IPS DF 6.9 (cell line): Measurements from ENCODE around the gene DOK1.
A peak's percentile ranks its signal among the peaks of the same experiment; 100 is the strongest.

Experiments
- DNase-seq: peaks from one replicate; pipeline ENCODE4 v3.0.0-alpha.2; 2013; ENCODE audit warnings: low read depth, low spot score
- H3K27ac ChIP-seq: one replicate; pipeline ENCODE4 v1.5.1; 2013; ENCODE audit warnings: low read length, control low read depth
- H3K27me3 ChIP-seq: 2 replicates; pipeline ENCODE4 v1.6.1; 2013; ENCODE audit warnings: mild to moderate bottlenecking, low read length; ENCODE audit not compliant: control insufficient read depth, insufficient read depth
- H3K36me3 ChIP-seq: 2 replicates; pipeline ENCODE4 v1.6.1; 2013; ENCODE audit warnings: low read length; ENCODE audit not compliant: control insufficient read depth, insufficient read depth
- H3K4me1 ChIP-seq: 2 replicates; pipeline ENCODE4 v1.6.1; 2013; ENCODE audit warnings: low read length; ENCODE audit not compliant: control insufficient read depth, insufficient read depth
- H3K4me3 ChIP-seq: 2 replicates; pipeline ENCODE4 v1.5.1; 2013; ENCODE audit warnings: mild to moderate bottlenecking, low read length
- H3K9me3 ChIP-seq: 2 replicates; pipeline ENCODE4 v1.6.1; 2013; ENCODE audit warnings: low read length, inconsistent platforms; ENCODE audit not compliant: control insufficient read depth, insufficient read depth
- WGBS: extraction: QIAGEN DNeasy Blood & Tissue Kit; methylation state at CpG from one replicate; pipeline ENCODE4 v1.1.7; 2013; ENCODE audit warnings: mixed read lengths, missing lambda C conversion rate; ENCODE audit not compliant: insufficient read length, insufficient coverage; 5-methylcytosine and 5-hydroxymethylcytosine counted together

The DOK1 gene

GRCh38 chr2:74514368-74515270, 39.9 kb upstream of the DOK1 start, which contains the start of gene TLX2:
Gene TLX2 (plus strand): TSS chr2:74514450. CDS start chr2:74514807, 357 bp downstream.
- no peak for DNase-seq
- no peaks in the 10 kb centered on the region for H3K36me3 ChIP-seq
- H3K9me3 ChIP-seq, result no peaks in the 10 kb centered on the region
- peaks cover 9% of the 10 kb centered on the region for H3K4me1 ChIP-seq
- peak within 1 kb of the TSS; percentile 16; the same call in 1 of the 2 replicates for H3K4me3 ChIP-seq
- no peak within 1 kb of the TSS for H3K27ac ChIP-seq
- peaks cover 81% of the 10 kb centered on the region for H3K27me3 ChIP-seq
- no CpG with 5 or more reads among the region's 82 CpGs for WGBS

GRCh38 chr2:74515271-74515980, 39.1 kb upstream of the DOK1 start:
- Histone ChIP-seq H3K27ac (no peak overlapping the region), H3K4me1 (peaks cover 9% of the 10 kb centered on the region), H3K27me3 (peaks cover 73% of the 10 kb centered on the region), H3K36me3 (no peaks in the 10 kb centered on the region), H3K4me3 (peak overlapping the region; percentile 21; the same call in 1 of the 2 replicates), H3K9me3 (no peaks in the 10 kb centered on the region)
- no CpG with 5 or more reads among the region's 60 CpGs for WGBS
- DNase-seq, result no peak

- no peaks in the 10 kb centered on the region for H3K36me3 ChIP-seq
- H3K27ac ChIP-seq, result no peak overlapping the region
- peaks cover 68% of the 10 kb centered on the region for H3K27me3 ChIP-seq
- no peaks in the 10 kb centered on the region for H3K9me3 ChIP-seq
- no peak for DNase-seq
- peak overlapping the region; percentile 21; the same call in 1 of the 2 replicates for H3K4me3 ChIP-seq
- no CpG with 5 or more reads among the region's 72 CpGs for WGBS
- peaks cover 9% of the 10 kb centered on the region for H3K4me1 ChIP-seq
Observed at GRCh38 chr2:74515981-74516633, 38.4 kb upstream of the DOK1 start.

GRCh38 chr2:74516650-74517049, 37.9 kb upstream of the DOK1 start:
- H3K4me1 ChIP-seq, result peaks cover 9% of the 10 kb centered on the region
- no peak overlapping the region for H3K4me3 ChIP-seq
- DNase-seq, result no peak
- H3K27ac ChIP-seq, result no peak overlapping the region
- WGBS, result no CpG with 5 or more reads among the region's 13 CpGs
- peaks cover 63% of the 10 kb centered on the region for H3K27me3 ChIP-seq
- H3K36me3 ChIP-seq, result no peaks in the 10 kb centered on the region
- no peaks in the 10 kb centered on the region for H3K9me3 ChIP-seq

- no CpG with 5 or more reads among the region's 3 CpGs for WGBS
- peaks cover 15% of the 10 kb centered on the region; the same call in 1 of the 2 replicates for H3K27me3 ChIP-seq
- no peak for DNase-seq
Observed at GRCh38 chr2:74522516-74522915, 32.0 kb upstream of the DOK1 start.

GRCh38 chr2:74524005-74524404, 30.5 kb upstream of the DOK1 start:
- no CpG with 5 or more reads among the region's 9 CpGs for WGBS
- DNase-seq, result no peak

More at GRCh38 chr2:74522516-74522915, 32.0 kb upstream of the DOK1 start:
- Histone ChIP-seq H3K4me1 (no peaks in the 10 kb centered on the region), H3K4me3 (no peak overlapping the region), H3K27ac (no peak overlapping the region), H3K9me3 (no peaks in the 10 kb centered on the region), H3K36me3 (peaks cover 7% of the 10 kb centered on the region; the same call in 1 of the 2 replicates)

GRCh38 chr2:74524955-74525716, 29.4 kb upstream of the DOK1 start:
- H3K9me3 ChIP-seq, result no peaks in the 10 kb centered on the region
- DNase-seq, result no peak
- WGBS, result no CpG with 5 or more reads among the region's 10 CpGs

More at GRCh38 chr2:74524005-74524404, 30.5 kb upstream of the DOK1 start:
- H3K27ac ChIP-seq, result no peak overlapping the region
- no peaks in the 10 kb centered on the region for H3K4me1 ChIP-seq
- H3K36me3 ChIP-seq, result peaks cover 10% of the 10 kb centered on the region; the same call in 1 of the 2 replicates
- peaks cover 4% of the 10 kb centered on the region; the same call in 1 of the 2 replicates for H3K27me3 ChIP-seq
- H3K4me3 ChIP-seq, result no peak overlapping the region
- no peaks in the 10 kb centered on the region for H3K9me3 ChIP-seq

GRCh38 chr2:74525717-74526648, 28.5 kb upstream of the DOK1 start, which contains the start of gene DQX1:
Gene DQX1 (minus strand): TSS chr2:74526231. CDS start chr2:74525729, 502 bp downstream.
- DNase-seq, result no peak
- no CpG with 5 or more reads among the region's 11 CpGs for WGBS
- no peak within 1 kb of the TSS for H3K27ac ChIP-seq
- peaks cover 3% of the 10 kb centered on the region for H3K4me1 ChIP-seq
- H3K9me3 ChIP-seq, result no peaks in the 10 kb centered on the region
- 0 out of 2 replicates have a peak, but pooled peaks cover 3% of the 10 kb centered on the region for H3K27me3 ChIP-seq
- peaks cover 10% of the 10 kb centered on the region; the same call in 1 of the 2 replicates for H3K36me3 ChIP-seq
- H3K4me3 ChIP-seq, result no peak within 1 kb of the TSS

More at GRCh38 chr2:74524955-74525716, 29.4 kb upstream of the DOK1 start:
- peaks cover 10% of the 10 kb centered on the region; the same call in 1 of the 2 replicates for H3K36me3 ChIP-seq
- H3K4me3 ChIP-seq, result no peak overlapping the region
- H3K27me3 ChIP-seq, result 0 out of 2 replicates have a peak, but pooled peaks cover 3% of the 10 kb centered on the region
- no peaks in the 10 kb centered on the region for H3K4me1 ChIP-seq
- no peak overlapping the region for H3K27ac ChIP-seq
